Vagina (tissue), 2 donors: ENCODE measurements around the gene PDE3A. TPM values are rescaled to one million over a fixed set of nuclear protein-coding genes. Genes with fewer than 3 reads are reported as not detected.

Experiments used
- DNase-seq, 2 donors: peaks; one replicate each; pipeline ENCODE4 v3.0.0-alpha.2; 2017; ENCODE audit errors: extremely low spot score in 2 of 2
- H3K27ac ChIP-seq: fragments of 200-600 bp; sonication (generic); one replicate; pipeline ENCODE4 v1.5.1; 2019
- H3K27me3 ChIP-seq: fragments of 200-600 bp; sonication (generic); one replicate; pipeline ENCODE4 v1.5.1; 2019
- H3K36me3 ChIP-seq, 2 donors: fragments of 200-600 bp; sonication (generic); one replicate each; pipeline ENCODE4 v1.5.1; 2017 to 2019
- H3K4me1 ChIP-seq: fragments of 200-600 bp; sonication (generic); one replicate; pipeline ENCODE4 v1.5.1; 2019
- H3K4me3 ChIP-seq, 2 donors: fragments of 200-600 bp; sonication (generic); 1 replicate in 1 of 2; 2 replicates in 1 of 2; pipeline ENCODE4 v1.5.1; 2016 to 2019
- H3K9me3 ChIP-seq: fragments of 200-600 bp; sonication (generic); one replicate; pipeline ENCODE4 v1.5.1; 2019
- CTCF ChIP-seq, 3 experiments: fragments of 450-650 bp in 2 of 3; fragments of 200-600 bp in 1 of 3; sonication (generic) in 1 of 3; IDR thresholded peaks; one replicate each; pipeline ENCODE4 v1.5.1; 2017 to 2019; ENCODE audit warnings: antibody characterized with exemption in 3 of 3, mild to moderate bottlenecking in 2 of 3, moderate library complexity in 2 of 3
- POLR2A ChIP-seq, 2 donors: fragments of 450-650 bp; IDR thresholded peaks; one replicate each; pipeline ENCODE4 v1.6.1; 2017; ENCODE audit warnings: antibody characterized with exemption in 2 of 2, mild to moderate bottlenecking in 2 of 2, moderate library complexity in 2 of 2
- POLR2AphosphoS5 ChIP-seq, 2 donors: sonication (generic); formaldehyde crosslinking; IDR thresholded peaks; one replicate each; pipeline ENCODE4 v1.9.0; 2017; ENCODE audit warnings: antibody characterized with exemption in 2 of 2, mild to moderate bottlenecking in 2 of 2, low read depth in 1 of 2; ENCODE audit not compliant: insufficient read depth in 1 of 2
- intact Hi-C: fragments of 100-400 bp; cut with DNase I; formaldehyde crosslinking; loops from one replicate; pipeline ENCODE4 v1.15.1; 2023
- total RNA-seq: library from RNA; depleted of rRNA; stranded (reverse); fragments of >200 nt; gene quantifications from one replicate; pipeline ENCODE4 v1.2.3, GENCODE V29; 2016

Gene PDE3A
- total RNA-seq, 1 donor from 2014 or later: 9.6 TPM

- no peaks in the 10 kb centered on the region for H3K36me3 ChIP-seq
- DNase-seq: no peak
- no peak overlapping the region for H3K4me3 ChIP-seq
- H3K4me1 ChIP-seq: no peaks in the 10 kb centered on the region
- no peaks in the 10 kb centered on the region for H3K9me3 ChIP-seq
- intact Hi-C loops: no loop called here
- no peak overlapping the region for H3K27ac ChIP-seq
- no peaks in the 10 kb centered on the region for H3K27me3 ChIP-seq
- TF ChIP-seq POLR2AphosphoS5 (IDR thresholded peaks at IDR 0.05; ENCODE audit: insufficient read depth in 1 of 2, low read depth in 1 of 2) (no peak), POLR2A (IDR thresholded peaks at IDR 0.05) (no peak), CTCF (IDR thresholded peaks at IDR 0.05) (no peak)
Measured at GRCh38 chr12:20342111-20342510, 26.2 kb upstream of the PDE3A start.

GRCh38 chr12:20345866-20346265 is 22.5 kb upstream of the PDE3A start:
- no peaks in the 10 kb centered on the region for H3K9me3 ChIP-seq
- H3K4me3 ChIP-seq: no peak overlapping the region
- TF ChIP-seq CTCF (IDR thresholded peaks at IDR 0.05) (no peak), POLR2AphosphoS5 (IDR thresholded peaks at IDR 0.05; ENCODE audit: insufficient read depth in 1 of 2, low read depth in 1 of 2) (no peak), POLR2A (IDR thresholded peaks at IDR 0.05) (no peak)
- H3K27ac ChIP-seq: no peak overlapping the region
- no peaks in the 10 kb centered on the region for H3K4me1 ChIP-seq
- no peak for DNase-seq
- H3K27me3 ChIP-seq: no peaks in the 10 kb centered on the region
- H3K36me3 ChIP-seq: no peaks in the 10 kb centered on the region
- intact Hi-C loops: no loop called here

GRCh38 chr12:20350026-20350425 is 18.3 kb upstream of the PDE3A start:
- Histone ChIP-seq H3K36me3 (no peaks in the 10 kb centered on the region), H3K27ac (no peak overlapping the region), H3K4me1 (no peaks in the 10 kb centered on the region), H3K27me3 (no peaks in the 10 kb centered on the region), H3K9me3 (no peaks in the 10 kb centered on the region), H3K4me3 (no peak overlapping the region)
- TF ChIP-seq POLR2A (IDR thresholded peaks at IDR 0.05) (no peak), POLR2AphosphoS5 (IDR thresholded peaks at IDR 0.05; ENCODE audit: insufficient read depth in 1 of 2, low read depth in 1 of 2) (no peak), CTCF (IDR thresholded peaks at IDR 0.05) (no peak)
- intact Hi-C loops: no loop called here
- DNase-seq: no peak

GRCh38 chr12:20350495-20350894 is 17.8 kb upstream of the PDE3A start:
- intact Hi-C loops: no loop called here
- DNase-seq: no peak
- H3K27ac ChIP-seq: no peak overlapping the region
- H3K9me3 ChIP-seq: no peaks in the 10 kb centered on the region
- no peaks in the 10 kb centered on the region for H3K4me1 ChIP-seq
- TF ChIP-seq CTCF (IDR thresholded peaks at IDR 0.05) (no peak), POLR2AphosphoS5 (IDR thresholded peaks at IDR 0.05; ENCODE audit: insufficient read depth in 1 of 2, low read depth in 1 of 2) (no peak), POLR2A (IDR thresholded peaks at IDR 0.05) (no peak)
- H3K4me3 ChIP-seq: no peak overlapping the region
- H3K36me3 ChIP-seq: no peaks in the 10 kb centered on the region
- no peaks in the 10 kb centered on the region for H3K27me3 ChIP-seq

GRCh38 chr12:20351406-20351805 is 16.9 kb upstream of the PDE3A start:
- intact Hi-C loops: no loop called here
- Histone ChIP-seq H3K27me3 (no peaks in the 10 kb centered on the region), H3K27ac (no peak overlapping the region), H3K4me3 (no peak overlapping the region), H3K9me3 (no peaks in the 10 kb centered on the region), H3K36me3 (no peaks in the 10 kb centered on the region), H3K4me1 (no peaks in the 10 kb centered on the region)
- DNase-seq: no peak
- TF ChIP-seq POLR2AphosphoS5 (IDR thresholded peaks at IDR 0.05; ENCODE audit: insufficient read depth in 1 of 2, low read depth in 1 of 2) (no peak), CTCF (IDR thresholded peaks at IDR 0.05) (no peak), POLR2A (IDR thresholded peaks at IDR 0.05) (no peak)
